ENCODE results near the gene SERPINB4. TPM values are rescaled to one million over a fixed set of nuclear protein-coding genes. Genes with fewer than 3 reads are reported as not detected.
"Not testable (repeated sequence)": the region's sequence is repeated elsewhere in the genome, so short reads cannot be mapped to it uniquely, and the experiment has no call there.

The SERPINB4 gene
- total RNA-seq, 4 donors from 2014 or later, result not detected

- WGBS, result 31% methylated on average over 5 of the region's 5 CpGs
- Histone ChIP-seq H3K36me3 (no peaks in the 10 kb centered on the region), H3K4me1 (no peaks in the 10 kb centered on the region), H3K4me3 (no peak overlapping the region), H3K27ac (replicated peaks in 1 of 4) (no peak overlapping the region), H3K9me3 (no peaks in the 10 kb centered on the region), H3K27me3 (no peaks in the 10 kb centered on the region)
- no peak for DNase-seq (ENCODE audit: extremely low spot score)
- intact Hi-C loops (cut with DNase I), result no loop called here
- TF ChIP-seq POLR2AphosphoS5 (IDR thresholded peaks at IDR 0.05), result no peak
- no peak for TF ChIP-seq CTCF (IDR thresholded peaks at IDR 0.05)
- no peak for TF ChIP-seq EP300 (IDR thresholded peaks at IDR 0.05)
- no peak for TF ChIP-seq POLR2A (IDR thresholded peaks at IDR 0.05; ENCODE audit: low read depth)
Measured at GRCh38 chr18:63676526-63677323, 32.7 kb upstream of the SERPINB4 start.

GRCh38 chr18:63664571-63664970 is 20.5 kb upstream of the SERPINB4 start:
- H3K36me3 ChIP-seq, result no peaks in the 10 kb centered on the region
- no peaks in the 10 kb centered on the region for H3K4me1 ChIP-seq
- intact Hi-C loops (cut with DNase I), result no loop called here
- no peak overlapping the region for H3K27ac ChIP-seq (replicated peaks in 1 of 4)
- WGBS, result 96% methylated on average over 1 of the region's 1 CpG
- H3K4me3 ChIP-seq, result no peak overlapping the region
- H3K9me3 ChIP-seq, result no peaks in the 10 kb centered on the region
- no peak for TF ChIP-seq POLR2A (IDR thresholded peaks at IDR 0.05; ENCODE audit: low read depth)
- TF ChIP-seq CTCF (IDR thresholded peaks at IDR 0.05), result no peak
- no peak for TF ChIP-seq EP300 (IDR thresholded peaks at IDR 0.05)
- TF ChIP-seq POLR2AphosphoS5 (IDR thresholded peaks at IDR 0.05), result no peak
- DNase-seq (ENCODE audit: extremely low spot score), result no peak
- H3K27me3 ChIP-seq, result no peaks in the 10 kb centered on the region

GRCh38 chr18:63661750-63662149 is 17.7 kb upstream of the SERPINB4 start, which contains the start of gene SERPINB3:
Gene SERPINB3, minus strand, starts transcription at chr18:63661893. Its CDS starts 677 bp downstream, at chr18:63661216.
- H3K9me3 ChIP-seq; H3K4me1 ChIP-seq; H3K27ac ChIP-seq (replicated peaks in 1 of 4); H3K4me3 ChIP-seq; H3K36me3 ChIP-seq; H3K27me3 ChIP-seq; intact Hi-C loops (cut with DNase I); DNase-seq (ENCODE audit: extremely low spot score): not testable (repeated sequence)
- 100% methylated on average over 2 of the region's 3 CpGs for WGBS

GRCh38 chr18:63658920-63659319 is 14.9 kb upstream of the SERPINB4 start:
- H3K4me3 ChIP-seq; H3K9me3 ChIP-seq; H3K27ac ChIP-seq (replicated peaks in 1 of 4); H3K36me3 ChIP-seq; intact Hi-C loops (cut with DNase I); H3K4me1 ChIP-seq; H3K27me3 ChIP-seq; DNase-seq (ENCODE audit: extremely low spot score): not testable (repeated sequence)
- 80% methylated on average over 4 of the region's 4 CpGs for WGBS

GRCh38 chr18:63650271-63650670 is 6.2 kb upstream of the SERPINB4 start:
- 88% methylated on average over 3 of the region's 3 CpGs for WGBS
- H3K27me3 ChIP-seq; H3K9me3 ChIP-seq; H3K36me3 ChIP-seq; H3K27ac ChIP-seq (replicated peaks in 1 of 4); DNase-seq (ENCODE audit: extremely low spot score); H3K4me1 ChIP-seq; H3K4me3 ChIP-seq; intact Hi-C loops (cut with DNase I): not testable (repeated sequence)

GRCh38 chr18:63648241-63648640 is 4.2 kb upstream of the SERPINB4 start:
- intact Hi-C loops (cut with DNase I), result no loop called here
- no peaks in the 10 kb centered on the region for H3K9me3 ChIP-seq
- 69% methylated on average over 7 of the region's 7 CpGs for WGBS
- peaks cover 0 to 4% (median 0%) of the 10 kb centered on the region in 4 donors for H3K27me3 ChIP-seq
- H3K4me3 ChIP-seq, result no peak overlapping the region
- TF ChIP-seq POLR2A (IDR thresholded peaks at IDR 0.05; ENCODE audit: low read depth) (no peak), POLR2AphosphoS5 (IDR thresholded peaks at IDR 0.05) (no peak), EP300 (IDR thresholded peaks at IDR 0.05) (no peak), CTCF (IDR thresholded peaks at IDR 0.05) (no peak)
- no peak overlapping the region for H3K27ac ChIP-seq (replicated peaks in 1 of 4)
- H3K36me3 ChIP-seq, result no peaks in the 10 kb centered on the region
- H3K4me1 ChIP-seq, result no peaks in the 10 kb centered on the region
- DNase-seq (ENCODE audit: extremely low spot score), result no peak
